ENCODE results near the gene LEAP2. TPM values are rescaled to one million over a fixed set of nuclear protein-coding genes. Genes with fewer than 3 reads are reported as not detected.

The LEAP2 gene
- total RNA-seq, 2 experiments from 2014 or later: 1.7 to 3.2 TPM

DNA sequence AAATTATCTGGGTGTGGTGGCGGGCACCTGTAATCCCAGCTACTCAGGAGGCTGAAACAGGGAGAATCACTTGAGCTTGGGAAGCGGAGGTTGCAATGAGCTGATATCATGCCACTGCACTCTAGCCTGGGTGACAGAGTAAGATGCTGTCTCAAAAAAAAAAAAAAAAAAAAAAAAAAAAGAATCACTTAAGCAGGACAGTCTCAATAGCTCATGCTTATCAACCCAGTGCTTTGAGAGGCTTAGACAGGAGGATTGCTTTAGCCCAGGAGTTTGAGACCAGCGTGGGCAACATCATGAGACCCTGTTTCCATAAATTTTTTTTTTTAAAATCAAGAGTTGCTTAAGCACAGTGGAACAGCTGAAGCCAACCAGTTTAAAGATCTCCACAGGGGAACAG lies 42.6 kb downstream of the LEAP2 start:
- Mint-ChIP-seq H3K4me1 (ENCODE audit: low read depth) (peaks cover 1% of the 10 kb centered on the region), H3K27me3 (no peaks in the 10 kb centered on the region), H3K27ac (no peak overlapping the region), H3K4me3 (no peak overlapping the region), H3K36me3 (peaks cover 15% of the 10 kb centered on the region), H3K9me3 (no peaks in the 10 kb centered on the region)
- DNase-seq: no peak
- POLR2A ChIA-PET: no interaction called here
- intact Hi-C loops (cut with micrococcal nuclease): no loop called here
- CTCF ChIA-PET: interaction anchor here (0.7 kb wide), 1 partner anchor 24 kb away, joined by 3 read pairs; no protein-coding TSS in a partner anchor

Other genes starting within 250 kb of the LEAP2 start
- 10 to 100 TPM; 13.0 to 14.9 TPM for gene IL13, start 215.5 kb upstream of the LEAP2 start, total RNA-seq
- 1 to 10 TPM; 6.4 to 6.8 TPM for gene IL4, start 199.7 kb upstream of the LEAP2 start, total RNA-seq
- gene KIF3A, start 136.1 kb upstream of the LEAP2 start, total RNA-seq: 10 to 100 TPM; 12.1 to 16.1 TPM
- 1 to 10 TPM; 2.7 to 4.2 TPM for gene CCNI2, start 126.2 kb upstream of the LEAP2 start, total RNA-seq
- 10 to 100 TPM; 31.1 to 32.8 TPM for gene SEPTIN8, start 96.4 kb upstream of the LEAP2 start, total RNA-seq
- gene SOWAHA, start 60.4 kb upstream of the LEAP2 start, total RNA-seq: not detected
- gene SHROOM1, start 43.0 kb upstream of the LEAP2 start, total RNA-seq: 1 to 10 TPM; 1.2 to 1.6 TPM
- under 1 TPM; 0.43 to 0.73 TPM for gene GDF9, start 7.2 kb upstream of the LEAP2 start, total RNA-seq
- gene UQCRQ, start 7.0 kb upstream of the LEAP2 start, total RNA-seq: 100 to 1,000 TPM; 540 to 565 TPM
- gene AFF4, start 90.0 kb downstream of the LEAP2 start, total RNA-seq: 10 to 100 TPM; 21.9 to 22.1 TPM
- 10 to 100 TPM; 22.6 to 25.5 TPM for gene ZCCHC10, start 152.9 kb downstream of the LEAP2 start, total RNA-seq
- gene HSPA4, start 178.3 kb downstream of the LEAP2 start, total RNA-seq: 100 to 1,000 TPM; 221 to 236 TPM

All from activated CD4-positive, alpha-beta memory T cell treated with anti-CD3 and anti-CD28 coated beads for 36 hours (primary cell).